ACC112 (cell line): ENCODE data around the gene HTR3B.
"Not testable (repeated sequence)": the region's sequence is repeated elsewhere in the genome, so short reads cannot be mapped to it uniquely, and the experiment has no call there.

Experiments used
- H2AFZ ChIP-seq: fragments of 200-600 bp; sonication (generic); one replicate; pipeline ENCODE4 v1.6.0; 2017; ENCODE audit warnings: antibody characterized with exemption, low read length; ENCODE audit not compliant: unreplicated experiment
- H3K27ac ChIP-seq: fragments of 200-600 bp; sonication (generic); 2 replicates; pipeline ENCODE4 v1.5.1; 2014; ENCODE audit warnings: low read depth, mild to moderate bottlenecking, antibody characterized with exemption, low read length, moderate library complexity
- H3K27me3 ChIP-seq: fragments of 200-600 bp; sonication (generic); 2 replicates; pipeline ENCODE4 v1.6.1; 2014; ENCODE audit warnings: mild to moderate bottlenecking, antibody characterized with exemption, low read length, moderate library complexity, mixed read lengths; ENCODE audit not compliant: insufficient read depth
- H3K36me3 ChIP-seq: fragments of 200-600 bp; sonication (generic); 2 replicates; pipeline ENCODE4 v1.6.1; 2016; ENCODE audit warnings: mild to moderate bottlenecking, antibody characterized with exemption, low read length, moderate library complexity, mixed read lengths; ENCODE audit not compliant: insufficient read depth
- H3K4me1 ChIP-seq: fragments of 200-600 bp; sonication (generic); one replicate; pipeline ENCODE4 v1.6.1; 2016; ENCODE audit warnings: low read length, mixed read lengths; ENCODE audit not compliant: insufficient read depth, unreplicated experiment, control insufficient read depth
- H3K4me3 ChIP-seq: fragments of 200-600 bp; sonication (generic); 2 replicates; pipeline ENCODE4 v1.5.1; 2014; ENCODE audit warnings: mild to moderate bottlenecking, low read depth, low read length
- H3K79me2 ChIP-seq: fragments of 200-600 bp; sonication (generic); one replicate; pipeline ENCODE4 v1.6.0; 2016; ENCODE audit warnings: low read length; ENCODE audit not compliant: control insufficient read depth, unreplicated experiment, insufficient read depth

HTR3B gene

GRCh38 chr11:113908098-113908497 lies 3.5 kb downstream of the HTR3B start:
- Histone ChIP-seq H3K27me3 (peaks cover 72% of the 10 kb centered on the region), H3K4me1 (no peaks in the 10 kb centered on the region), H2AFZ (no peak overlapping the region), H3K36me3 (no peaks in the 10 kb centered on the region), H3K4me3 (no peak overlapping the region), H3K79me2 (no peaks in the 10 kb centered on the region), H3K27ac (no peak overlapping the region)

GRCh38 chr11:113911491-113911890 lies 6.9 kb downstream of the HTR3B start:
- not testable (repeated sequence) for H2AFZ ChIP-seq, H3K4me3 ChIP-seq, H3K79me2 ChIP-seq, H3K4me1 ChIP-seq, H3K36me3 ChIP-seq, H3K27ac ChIP-seq
- peaks cover 48% of the 10 kb centered on the region for H3K27me3 ChIP-seq

DNA sequence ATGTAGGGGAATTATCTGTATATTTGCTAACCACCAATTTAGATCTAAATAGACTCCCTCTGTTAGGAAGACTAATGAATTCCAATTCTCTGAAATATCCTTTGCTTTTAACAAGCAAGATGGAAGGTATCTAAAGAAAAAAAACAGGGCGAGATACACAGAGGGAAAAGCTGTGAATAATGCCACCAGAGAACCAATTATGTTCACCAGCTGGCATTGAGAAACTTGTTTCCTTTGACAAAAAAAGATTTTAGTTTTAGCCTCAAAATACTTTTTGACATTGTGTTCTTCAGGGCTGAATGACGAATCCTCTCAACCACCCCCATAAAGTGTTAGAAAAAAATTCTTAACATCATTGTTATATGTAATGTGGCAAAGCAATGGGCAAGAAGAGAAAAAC lies 19.0 kb downstream of the HTR3B start:
- H3K4me3 ChIP-seq = no peak overlapping the region
- no peaks in the 10 kb centered on the region for H3K36me3 ChIP-seq
- H3K79me2 ChIP-seq = no peaks in the 10 kb centered on the region
- no peak overlapping the region for H3K27ac ChIP-seq
- no peak overlapping the region for H2AFZ ChIP-seq
- H3K4me1 ChIP-seq = no peaks in the 10 kb centered on the region
- peaks cover 21% of the 10 kb centered on the region for H3K27me3 ChIP-seq

GRCh38 chr11:113926273-113927197 lies 21.9 kb downstream of the HTR3B start:
- Histone ChIP-seq H3K27ac (no peak overlapping the region), H3K79me2 (no peaks in the 10 kb centered on the region), H3K36me3 (no peaks in the 10 kb centered on the region), H3K27me3 (peaks cover 37% of the 10 kb centered on the region), H3K4me1 (no peaks in the 10 kb centered on the region), H2AFZ (peak overlapping the region; percentile 0), H3K4me3 (peak overlapping the region; percentile 19)

DNA sequence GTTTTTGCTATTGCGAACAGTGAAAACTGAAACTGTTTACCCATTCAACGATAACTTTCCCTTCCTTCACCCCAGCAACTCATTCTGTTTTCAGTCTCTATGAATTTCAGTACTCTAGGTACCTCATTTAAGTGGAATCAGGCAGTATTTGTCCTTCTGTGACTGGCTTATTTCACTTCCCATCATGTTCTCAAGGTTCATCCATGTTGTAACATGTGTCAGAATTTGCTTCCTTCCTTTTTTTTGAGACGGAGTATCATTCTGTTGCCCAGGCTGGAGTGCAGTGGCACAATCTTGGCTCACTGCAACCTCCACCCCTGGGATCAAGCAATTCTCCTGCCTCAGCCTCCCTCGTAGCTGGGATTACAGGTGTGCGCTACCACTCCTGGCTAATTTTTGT lies 23.7 kb downstream of the HTR3B start:
- no peak overlapping the region for H3K27ac ChIP-seq
- H3K36me3 ChIP-seq = no peaks in the 10 kb centered on the region
- H3K4me3 ChIP-seq = no peak overlapping the region
- H2AFZ ChIP-seq = no peak overlapping the region
- H3K79me2 ChIP-seq = no peaks in the 10 kb centered on the region
- no peaks in the 10 kb centered on the region for H3K4me1 ChIP-seq
- peaks cover 44% of the 10 kb centered on the region for H3K27me3 ChIP-seq

GRCh38 chr11:113932788-113933187 lies 28.2 kb downstream of the HTR3B start:
- Histone ChIP-seq H3K27me3 (peaks cover 83% of the 10 kb centered on the region), H3K4me3 (no peak overlapping the region), H3K36me3 (no peaks in the 10 kb centered on the region), H2AFZ (no peak overlapping the region), H3K27ac (no peak overlapping the region), H3K4me1 (no peaks in the 10 kb centered on the region), H3K79me2 (no peaks in the 10 kb centered on the region)

DNA sequence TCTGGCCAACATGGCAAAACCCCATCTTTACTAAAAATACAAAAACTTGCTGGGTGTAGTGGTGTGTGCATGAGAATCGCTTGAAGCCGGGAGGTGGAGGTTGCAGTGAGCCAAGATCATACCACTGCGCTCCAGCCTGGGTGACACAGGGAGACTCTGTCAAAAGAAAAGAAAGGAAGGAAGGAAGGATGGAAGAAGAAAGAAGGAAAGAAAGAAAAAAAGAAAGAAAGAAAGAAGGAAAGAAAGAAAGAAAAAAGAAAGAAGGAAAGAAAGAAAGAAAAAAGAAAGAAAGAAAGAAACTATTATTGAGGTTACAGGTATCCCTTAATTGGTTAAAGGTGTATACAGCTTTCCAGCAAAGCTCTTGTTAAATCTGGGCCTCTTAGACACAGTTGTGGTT lies 29.6 kb downstream of the HTR3B start:
- not testable (repeated sequence) for H3K4me3 ChIP-seq, H2AFZ ChIP-seq

GRCh38 chr11:113934761-113935160 lies 30.2 kb downstream of the HTR3B start:
- Histone ChIP-seq H3K79me2 (no peaks in the 10 kb centered on the region), H3K36me3 (no peaks in the 10 kb centered on the region), H3K4me1 (no peaks in the 10 kb centered on the region), H3K27ac (no peak overlapping the region), H2AFZ (no peak overlapping the region), H3K4me3 (no peak overlapping the region), H3K27me3 (peaks cover 87% of the 10 kb centered on the region)

More for the DNA sequence above, 29.6 kb downstream of the HTR3B start:
- not testable (repeated sequence) for H3K4me1 ChIP-seq, H3K79me2 ChIP-seq, H3K27ac ChIP-seq, H3K36me3 ChIP-seq
- peaks cover 84% of the 10 kb centered on the region for H3K27me3 ChIP-seq

- Histone ChIP-seq H3K27me3 (peaks cover 93% of the 10 kb centered on the region), H3K27ac (no peak overlapping the region), H3K4me3 (no peak overlapping the region), H3K36me3 (no peaks in the 10 kb centered on the region), H3K4me1 (no peaks in the 10 kb centered on the region), H2AFZ (no peak overlapping the region), H3K79me2 (no peaks in the 10 kb centered on the region)
These were observed 31.3 kb downstream of the HTR3B start for GRCh38 chr11:113935858-113936257.

DNA sequence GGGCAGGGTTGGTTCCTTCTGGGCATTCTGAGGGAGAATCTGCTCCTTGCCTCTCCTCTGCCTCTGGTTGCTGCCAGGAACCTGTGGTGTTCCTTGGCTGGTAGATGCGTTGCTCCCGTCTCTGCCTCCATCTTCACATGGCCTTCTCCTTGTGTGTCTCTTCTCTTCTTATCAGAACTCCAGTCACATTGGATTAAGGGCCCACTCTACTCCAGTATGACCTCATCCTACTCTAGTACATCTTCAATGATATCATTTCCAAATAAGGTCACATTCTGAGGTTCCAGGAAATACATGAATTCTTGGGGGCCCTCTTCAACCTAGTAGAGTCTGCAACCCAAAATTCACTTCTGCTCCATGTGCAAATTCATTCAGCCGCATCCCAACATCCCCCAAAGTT lies 33.3 kb downstream of the HTR3B start:
- no peaks in the 10 kb centered on the region for H3K79me2 ChIP-seq
- H3K4me3 ChIP-seq = no peak overlapping the region
- peaks cover 93% of the 10 kb centered on the region for H3K27me3 ChIP-seq
- H3K4me1 ChIP-seq = no peaks in the 10 kb centered on the region
- H3K27ac ChIP-seq = no peak overlapping the region
- no peaks in the 10 kb centered on the region for H3K36me3 ChIP-seq
- no peak overlapping the region for H2AFZ ChIP-seq

DNA sequence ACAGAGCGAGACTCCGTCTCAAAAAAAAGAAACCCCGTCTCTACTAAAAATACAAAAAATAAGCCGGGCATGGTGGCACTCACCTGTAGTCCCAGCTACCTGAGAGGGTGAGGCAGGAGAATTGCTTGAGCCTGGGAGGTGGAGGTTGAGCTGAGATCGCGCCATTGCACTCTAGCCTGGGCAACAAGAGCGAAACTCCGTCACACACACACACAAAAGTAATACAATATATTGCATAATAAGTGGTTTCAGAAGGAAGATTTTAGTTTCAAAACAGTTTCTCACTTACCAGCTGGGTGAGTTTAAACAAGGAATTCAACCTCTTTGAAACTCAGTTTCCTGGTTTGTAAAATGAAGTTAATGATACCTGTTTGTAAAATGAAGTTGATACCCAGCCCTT lies 37.7 kb downstream of the HTR3B start:
- Histone ChIP-seq H3K4me1 (no peaks in the 10 kb centered on the region), H2AFZ (no peak overlapping the region), H3K27ac (no peak overlapping the region), H3K4me3 (no peak overlapping the region), H3K36me3 (no peaks in the 10 kb centered on the region), H3K27me3 (peaks cover 82% of the 10 kb centered on the region), H3K79me2 (no peaks in the 10 kb centered on the region)
